GM23338 (cell line): ENCODE measurements around the gene LUC7L. TPM values are rescaled to one million over a fixed set of nuclear protein-coding genes. Genes with fewer than 3 reads are reported as not detected.
A peak's percentile ranks its signal among the peaks of the same experiment; 100 is the strongest.
"Not testable (repeated sequence)": the region's sequence is repeated elsewhere in the genome, so short reads cannot be mapped to it uniquely, and the experiment has no call there.

Experiments used
- ATAC-seq: fragments of 200-7000 bp; cut with Tn5 transposase; 3 replicates; pipeline ENCODE4 v1.9.1; 2020
- DNase-seq: peaks from one replicate; pipeline ENCODE4 v3.0.0-alpha.2; 2015; ENCODE audit warnings: low spot score
- H2AFZ ChIP-seq: fragments of 200-600 bp; sonication (generic); 2 replicates; pipeline ENCODE4 v1.8.0; 2016; ENCODE audit warnings: antibody characterized with exemption, mild to moderate bottlenecking, moderate library complexity
- H3F3A ChIP-seq: fragments of 200-600 bp; sonication (generic); replicated peaks from 2 replicates; pipeline ENCODE4 v1.8.0; 2017; ENCODE audit warnings: antibody characterized with exemption, mixed run types, low read depth
- H3K27ac ChIP-seq: fragments of 200-600 bp; sonication (generic); 2 replicates; pipeline ENCODE4 v1.6.1; 2016; ENCODE audit warnings: low read depth
- H3K27me3 ChIP-seq: fragments of 200-600 bp; sonication (generic); 2 replicates; pipeline ENCODE4 v1.8.0; 2016; ENCODE audit warnings: mild to moderate bottlenecking, mixed run types, moderate library complexity; ENCODE audit not compliant: insufficient read depth
- H3K36me3 ChIP-seq: fragments of 200-600 bp; sonication (generic); 2 replicates; pipeline ENCODE4 v1.8.0; 2016; ENCODE audit warnings: mild to moderate bottlenecking; ENCODE audit not compliant: insufficient read depth
- H3K4me1 ChIP-seq: fragments of 200-600 bp; sonication (generic); 2 replicates; pipeline ENCODE4 v1.8.0; 2016; ENCODE audit warnings: mild to moderate bottlenecking, moderate library complexity; ENCODE audit not compliant: insufficient read depth
- H3K4me2 ChIP-seq: fragments of 200-600 bp; sonication (generic); 2 replicates; pipeline ENCODE4 v1.7.1; 2017; ENCODE audit warnings: mixed run types
- H3K4me3 ChIP-seq: fragments of 200-600 bp; sonication (generic); 2 replicates; pipeline ENCODE4 v1.6.1; 2016; ENCODE audit warnings: mixed run types
- H3K79me2 ChIP-seq: fragments of 200-600 bp; sonication (generic); replicated peaks from 2 replicates; pipeline ENCODE4 v1.8.0; 2017; ENCODE audit warnings: mild to moderate bottlenecking; ENCODE audit not compliant: insufficient read depth
- H3K9me2 ChIP-seq: fragments of 200-600 bp; sonication (generic); 2 replicates; pipeline ENCODE4 v1.8.0; 2017; ENCODE audit not compliant: insufficient read depth
- H4K20me1 ChIP-seq: fragments of 200-600 bp; sonication (generic); replicated peaks from 2 replicates; pipeline ENCODE4 v1.8.0; 2017; ENCODE audit warnings: mild to moderate bottlenecking; ENCODE audit not compliant: insufficient read depth
- H3K27ac Mint-ChIP-seq: 2 replicates; pipeline ENCODE4 v1.8.0; 2020; ENCODE audit warnings: inconsistent platforms, mild to moderate bottlenecking, moderate library complexity, mixed read lengths
- H3K27me3 Mint-ChIP-seq: 3 replicates; pipeline ENCODE4 v1.8.0; 2022; ENCODE audit warnings: low read depth, mild to moderate bottlenecking, moderate library complexity, mixed read lengths, inconsistent platforms; ENCODE audit not compliant: insufficient read depth, poor library complexity
- H3K36me3 Mint-ChIP-seq: 3 replicates; pipeline ENCODE4 v1.8.0; 2021; ENCODE audit warnings: low read depth, mild to moderate bottlenecking, inconsistent platforms, moderate library complexity, mixed read lengths
- H3K4me1 Mint-ChIP-seq: 3 replicates; pipeline ENCODE4 v1.8.0; 2020; ENCODE audit warnings: mild to moderate bottlenecking, inconsistent platforms, mixed read lengths
- H3K4me3 Mint-ChIP-seq: 3 replicates; pipeline ENCODE4 v1.8.0; 2021; ENCODE audit warnings: moderate library complexity, mild to moderate bottlenecking, inconsistent platforms, mixed read lengths
- H3K9me3 Mint-ChIP-seq: 3 replicates; pipeline ENCODE4 v1.8.0; 2020; ENCODE audit warnings: moderate library complexity, mild to moderate bottlenecking, inconsistent platforms, mixed read lengths
- EZH2 ChIP-seq: fragments of 200-600 bp; sonication (generic); IDR thresholded peaks from one replicate; pipeline ENCODE4 v1.8.0; 2017; ENCODE audit warnings: antibody characterized with exemption, mild to moderate bottlenecking, low read depth; ENCODE audit not compliant: unreplicated experiment
- EZH2phosphoT487 ChIP-seq: fragments of 200-600 bp; sonication (generic); IDR thresholded peaks from one replicate; pipeline ENCODE4 v1.8.1; 2018; ENCODE audit warnings: antibody characterized with exemption; ENCODE audit not compliant: unreplicated experiment
- polyA plus RNA-seq: library from polyadenylated mRNA; unstranded; fragments of >200 nt; fragmentation: Nextera tagmentation; extraction: Ambion mirVana; gene quantifications from 2 replicates; pipeline ENCODE4 v1.2.1, GENCODE V29; 2016
- total RNA-seq: library from RNA; depleted of rRNA; stranded (reverse); fragments of >200 nt; shearing (Covaris generic); gene quantifications from 2 replicates; pipeline ENCODE4 v1.2.3, GENCODE V29; 2014
- TF ChIP-seq, protein P1 (sequence below): IDR thresholded peaks from one replicate; pipeline ENCODE4 v1.6.1; 2018; ENCODE audit warnings: antibody characterized with exemption; ENCODE audit not compliant: unreplicated experiment

The LUC7L gene
- total and polyA plus RNA-seq, 2 experiments from 2014 or later, result 114 to 151 TPM

DNA sequence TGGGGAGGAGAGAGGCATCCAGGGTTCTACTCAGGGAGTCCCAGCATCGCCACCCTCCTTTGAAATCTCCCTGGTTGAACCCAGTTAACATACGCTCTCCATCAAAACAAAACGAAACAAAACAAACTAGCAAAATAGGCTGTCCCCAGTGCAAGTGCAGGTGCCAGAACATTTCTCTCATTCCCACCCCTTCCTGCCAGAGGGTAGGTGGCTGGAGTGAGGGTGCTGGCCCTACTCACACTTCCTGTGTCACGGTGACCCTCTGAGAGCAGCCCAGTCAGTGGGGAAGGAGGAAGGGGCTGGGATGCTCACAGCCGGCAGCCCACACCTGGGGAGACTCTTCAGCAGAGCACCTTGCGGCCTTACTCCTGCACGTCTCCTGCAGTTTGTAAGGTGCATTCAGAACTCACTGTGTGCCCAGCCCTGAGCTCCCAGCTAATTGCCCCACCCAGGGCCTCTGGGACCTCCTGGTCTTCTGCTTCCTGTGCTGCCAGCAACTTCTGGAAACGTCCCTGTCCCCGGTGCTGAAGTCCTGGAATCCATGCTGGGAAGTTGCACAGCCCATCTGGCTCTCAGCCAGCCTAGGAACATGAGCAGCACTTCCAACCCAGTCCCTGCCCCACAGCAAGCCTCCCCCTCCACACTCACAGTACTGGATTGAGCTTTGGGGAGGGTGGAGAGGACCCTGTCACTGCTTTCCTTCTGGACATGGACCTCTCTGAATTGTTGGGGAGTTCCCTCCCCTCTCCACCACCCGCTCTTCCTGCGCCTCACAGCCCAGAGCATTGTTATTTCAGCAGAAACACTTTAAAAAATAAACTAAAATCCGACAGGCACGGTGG, 55.1 kb downstream of the LUC7L start:
- H4K20me1 ChIP-seq, H3K27ac Mint-ChIP-seq, DNase-seq, H3K9me2 ChIP-seq, ATAC-seq, H3K36me3 Mint-ChIP-seq, H3K27ac ChIP-seq, H2AFZ ChIP-seq, H3K79me2 ChIP-seq, H3K36me3 ChIP-seq, H3K9me3 Mint-ChIP-seq: not testable (repeated sequence)
- Histone ChIP-seq H3K4me3 (peak overlapping the region; percentile 40; the same call in 1 of the 2 replicates), H3K4me2 (peak overlapping the region; percentile 55; the same call in 1 of the 2 replicates), H3K27me3 (peaks cover 84% of the 10 kb centered on the region), H3F3A (peaks cover 11% of the 10 kb centered on the region; the same call in 1 of the 2 replicates), H3K4me1 (peaks cover 21% of the 10 kb centered on the region)
- TF ChIP-seq, protein P1, sequence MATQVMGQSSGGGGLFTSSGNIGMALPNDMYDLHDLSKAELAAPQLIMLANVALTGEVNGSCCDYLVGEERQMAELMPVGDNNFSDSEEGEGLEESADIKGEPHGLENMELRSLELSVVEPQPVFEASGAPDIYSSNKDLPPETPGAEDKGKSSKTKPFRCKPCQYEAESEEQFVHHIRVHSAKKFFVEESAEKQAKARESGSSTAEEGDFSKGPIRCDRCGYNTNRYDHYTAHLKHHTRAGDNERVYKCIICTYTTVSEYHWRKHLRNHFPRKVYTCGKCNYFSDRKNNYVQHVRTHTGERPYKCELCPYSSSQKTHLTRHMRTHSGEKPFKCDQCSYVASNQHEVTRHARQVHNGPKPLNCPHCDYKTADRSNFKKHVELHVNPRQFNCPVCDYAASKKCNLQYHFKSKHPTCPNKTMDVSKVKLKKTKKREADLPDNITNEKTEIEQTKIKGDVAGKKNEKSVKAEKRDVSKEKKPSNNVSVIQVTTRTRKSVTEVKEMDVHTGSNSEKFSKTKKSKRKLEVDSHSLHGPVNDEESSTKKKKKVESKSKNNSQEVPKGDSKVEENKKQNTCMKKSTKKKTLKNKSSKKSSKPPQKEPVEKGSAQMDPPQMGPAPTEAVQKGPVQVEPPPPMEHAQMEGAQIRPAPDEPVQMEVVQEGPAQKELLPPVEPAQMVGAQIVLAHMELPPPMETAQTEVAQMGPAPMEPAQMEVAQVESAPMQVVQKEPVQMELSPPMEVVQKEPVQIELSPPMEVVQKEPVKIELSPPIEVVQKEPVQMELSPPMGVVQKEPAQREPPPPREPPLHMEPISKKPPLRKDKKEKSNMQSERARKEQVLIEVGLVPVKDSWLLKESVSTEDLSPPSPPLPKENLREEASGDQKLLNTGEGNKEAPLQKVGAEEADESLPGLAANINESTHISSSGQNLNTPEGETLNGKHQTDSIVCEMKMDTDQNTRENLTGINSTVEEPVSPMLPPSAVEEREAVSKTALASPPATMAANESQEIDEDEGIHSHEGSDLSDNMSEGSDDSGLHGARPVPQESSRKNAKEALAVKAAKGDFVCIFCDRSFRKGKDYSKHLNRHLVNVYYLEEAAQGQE, result peak; percentile 58
- Mint-ChIP-seq H3K4me3 (peak overlapping the region; percentile 44; the same call in 2 of the 3 replicates), H3K4me1 (peaks cover 30% of the 10 kb centered on the region), H3K27me3 (peaks cover 77% of the 10 kb centered on the region)

DNA sequence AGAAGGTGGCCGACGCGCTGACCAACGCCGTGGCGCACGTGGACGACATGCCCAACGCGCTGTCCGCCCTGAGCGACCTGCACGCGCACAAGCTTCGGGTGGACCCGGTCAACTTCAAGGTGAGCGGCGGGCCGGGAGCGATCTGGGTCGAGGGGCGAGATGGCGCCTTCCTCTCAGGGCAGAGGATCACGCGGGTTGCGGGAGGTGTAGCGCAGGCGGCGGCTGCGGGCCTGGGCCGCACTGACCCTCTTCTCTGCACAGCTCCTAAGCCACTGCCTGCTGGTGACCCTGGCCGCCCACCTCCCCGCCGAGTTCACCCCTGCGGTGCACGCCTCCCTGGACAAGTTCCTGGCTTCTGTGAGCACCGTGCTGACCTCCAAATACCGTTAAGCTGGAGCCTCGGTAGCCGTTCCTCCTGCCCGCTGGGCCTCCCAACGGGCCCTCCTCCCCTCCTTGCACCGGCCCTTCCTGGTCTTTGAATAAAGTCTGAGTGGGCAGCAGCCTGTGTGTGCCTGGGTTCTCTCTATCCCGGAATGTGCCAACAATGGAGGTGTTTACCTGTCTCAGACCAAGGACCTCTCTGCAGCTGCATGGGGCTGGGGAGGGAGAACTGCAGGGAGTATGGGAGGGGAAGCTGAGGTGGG, 55.9 kb downstream of the LUC7L start:
- not testable (repeated sequence) for H3K4me2 ChIP-seq, DNase-seq, ATAC-seq, H2AFZ ChIP-seq, H3K9me3 Mint-ChIP-seq, H3K36me3 Mint-ChIP-seq, H3K79me2 ChIP-seq, H3K27ac ChIP-seq, H3K36me3 ChIP-seq, H3K27ac Mint-ChIP-seq, H3K9me2 ChIP-seq, H4K20me1 ChIP-seq
- H3K27me3 ChIP-seq, result peaks cover 84% of the 10 kb centered on the region
- H3K4me1 Mint-ChIP-seq, result peaks cover 38% of the 10 kb centered on the region
- TF ChIP-seq EZH2 (peak; percentile 87), EZH2phosphoT487 (peak; percentile 81)
- peaks cover 11% of the 10 kb centered on the region; the same call in 1 of the 2 replicates for H3F3A ChIP-seq
- H3K4me3 ChIP-seq, result peak overlapping the region; percentile 30; the same call in 1 of the 2 replicates
- peaks cover 77% of the 10 kb centered on the region for H3K27me3 Mint-ChIP-seq
- peaks cover 29% of the 10 kb centered on the region for H3K4me1 ChIP-seq
- H3K4me3 Mint-ChIP-seq, result peak overlapping the region; percentile 52

DNA sequence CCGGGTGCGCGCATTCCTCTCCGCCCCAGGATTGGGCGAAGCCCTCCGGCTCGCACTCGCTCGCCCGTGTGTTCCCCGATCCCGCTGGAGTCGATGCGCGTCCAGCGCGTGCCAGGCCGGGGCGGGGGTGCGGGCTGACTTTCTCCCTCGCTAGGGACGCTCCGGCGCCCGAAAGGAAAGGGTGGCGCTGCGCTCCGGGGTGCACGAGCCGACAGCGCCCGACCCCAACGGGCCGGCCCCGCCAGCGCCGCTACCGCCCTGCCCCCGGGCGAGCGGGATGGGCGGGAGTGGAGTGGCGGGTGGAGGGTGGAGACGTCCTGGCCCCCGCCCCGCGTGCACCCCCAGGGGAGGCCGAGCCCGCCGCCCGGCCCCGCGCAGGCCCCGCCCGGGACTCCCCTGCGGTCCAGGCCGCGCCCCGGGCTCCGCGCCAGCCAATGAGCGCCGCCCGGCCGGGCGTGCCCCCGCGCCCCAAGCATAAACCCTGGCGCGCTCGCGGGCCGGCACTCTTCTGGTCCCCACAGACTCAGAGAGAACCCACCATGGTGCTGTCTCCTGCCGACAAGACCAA, 56.8 kb downstream of the LUC7L start, which contains the start of gene HBA2:
TSS of gene HBA2 (plus strand) at position 503 of the 568 bp plus-strand sequence. CDS start at position 540, 37 bp downstream.
- DNase-seq, H3K9me2 ChIP-seq, H3K27ac ChIP-seq, H3F3A ChIP-seq, H3K9me3 Mint-ChIP-seq, H2AFZ ChIP-seq, H4K20me1 ChIP-seq, H3K79me2 ChIP-seq, H3K4me2 ChIP-seq, H3K27ac Mint-ChIP-seq, H3K36me3 ChIP-seq, H3K36me3 Mint-ChIP-seq: not testable (repeated sequence)
- Mint-ChIP-seq H3K4me1 (peaks cover 42% of the 10 kb centered on the region), H3K27me3 (peaks cover 77% of the 10 kb centered on the region), H3K4me3 (peak within 1 kb of the TSS; percentile 52)
- Histone ChIP-seq H3K4me3 (peak within 1 kb of the TSS; percentile 30; the same call in 1 of the 2 replicates), H3K4me1 (peaks cover 38% of the 10 kb centered on the region), H3K27me3 (peaks cover 84% of the 10 kb centered on the region)
- ATAC-seq, result peak; percentile 4; the same call in 2 of the 3 replicates
